Sigmoid colon (tissue), 4 donors: ENCODE data around the gene BCAN.

ENCODE experiments used
- EP300 ChIP-seq, 4 donors: sonication (generic); formaldehyde crosslinking; IDR thresholded peaks; one replicate each; pipeline ENCODE4 v1.6.1; 2017; ENCODE audit warnings: antibody characterized with exemption in 4 of 4
- POLR2A ChIP-seq, 2 donors: fragments of 450-650 bp; IDR thresholded peaks; one replicate each; pipeline ENCODE4 v1.6.1; 2016; ENCODE audit warnings: antibody characterized with exemption in 2 of 2, mild to moderate bottlenecking in 2 of 2, moderate library complexity in 2 of 2
- POLR2AphosphoS5 ChIP-seq, 4 donors: sonication (generic); formaldehyde crosslinking; IDR thresholded peaks; one replicate each; pipeline ENCODE4 v1.6.1; 2017; ENCODE audit warnings: antibody characterized with exemption in 4 of 4
- TF ChIP-seq, protein P1 (sequence below), 4 experiments: fragments of 450-650 bp in 3 of 4; fragments of 200-600 bp in 1 of 4; IDR thresholded peaks; one replicate each; pipeline ENCODE4 v1.5.1; 2016 to 2019; ENCODE audit warnings: antibody characterized with exemption in 4 of 4, mild to moderate bottlenecking in 3 of 4, moderate library complexity in 2 of 4

DNA sequence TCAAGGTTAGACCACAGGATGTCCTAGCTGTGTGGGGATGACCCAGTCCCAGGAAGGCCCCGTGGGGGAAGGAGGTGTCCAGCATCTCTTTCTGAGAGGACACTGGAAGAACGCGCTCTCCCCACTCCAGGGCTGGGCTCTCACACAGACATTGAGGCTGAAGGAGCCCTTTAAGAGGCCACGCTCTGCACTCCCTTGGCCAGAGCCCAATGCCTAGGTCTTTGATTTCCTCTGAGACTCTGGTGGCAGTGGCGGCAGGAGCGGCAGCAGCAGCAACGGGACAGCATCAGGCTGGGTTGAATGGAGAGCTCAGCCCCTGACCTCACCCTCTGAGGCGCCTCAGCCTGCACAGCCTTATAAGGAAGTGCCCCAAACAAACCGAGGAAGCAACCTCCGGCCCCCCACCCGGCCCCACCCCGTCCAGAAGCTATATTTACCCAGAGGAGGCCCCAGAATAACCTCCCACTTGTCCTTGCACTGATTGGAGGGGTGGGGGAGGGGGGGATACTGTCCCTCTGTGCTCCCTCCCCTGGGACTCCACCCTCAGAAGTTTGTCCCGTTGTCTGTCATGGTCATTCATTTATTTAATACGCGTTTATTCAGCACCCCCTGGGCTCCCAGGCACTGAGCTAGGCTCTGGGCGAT is 23.0 kb downstream of the BCAN start:
- TF ChIP-seq, protein P1, sequence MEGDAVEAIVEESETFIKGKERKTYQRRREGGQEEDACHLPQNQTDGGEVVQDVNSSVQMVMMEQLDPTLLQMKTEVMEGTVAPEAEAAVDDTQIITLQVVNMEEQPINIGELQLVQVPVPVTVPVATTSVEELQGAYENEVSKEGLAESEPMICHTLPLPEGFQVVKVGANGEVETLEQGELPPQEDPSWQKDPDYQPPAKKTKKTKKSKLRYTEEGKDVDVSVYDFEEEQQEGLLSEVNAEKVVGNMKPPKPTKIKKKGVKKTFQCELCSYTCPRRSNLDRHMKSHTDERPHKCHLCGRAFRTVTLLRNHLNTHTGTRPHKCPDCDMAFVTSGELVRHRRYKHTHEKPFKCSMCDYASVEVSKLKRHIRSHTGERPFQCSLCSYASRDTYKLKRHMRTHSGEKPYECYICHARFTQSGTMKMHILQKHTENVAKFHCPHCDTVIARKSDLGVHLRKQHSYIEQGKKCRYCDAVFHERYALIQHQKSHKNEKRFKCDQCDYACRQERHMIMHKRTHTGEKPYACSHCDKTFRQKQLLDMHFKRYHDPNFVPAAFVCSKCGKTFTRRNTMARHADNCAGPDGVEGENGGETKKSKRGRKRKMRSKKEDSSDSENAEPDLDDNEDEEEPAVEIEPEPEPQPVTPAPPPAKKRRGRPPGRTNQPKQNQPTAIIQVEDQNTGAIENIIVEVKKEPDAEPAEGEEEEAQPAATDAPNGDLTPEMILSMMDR (IDR thresholded peaks at IDR 0.05), result no peak
- peak in 2 of 4 donors; percentile 5 to 26 for TF ChIP-seq POLR2AphosphoS5 (IDR thresholded peaks at IDR 0.05)
- TF ChIP-seq POLR2A (IDR thresholded peaks at IDR 0.05), result no peak
- no peak for TF ChIP-seq EP300 (IDR thresholded peaks at IDR 0.05)
